G401.6 (cell line): ENCODE measurements around the gene DYNC1LI2.
"Not testable (repeated sequence)": the region's sequence is repeated elsewhere in the genome, so short reads cannot be mapped to it uniquely, and the experiment has no call there.

Experiments
- FAIRE-seq: peaks from 2 replicates; lab custom pipeline; 2012; peaks lifted over from hg19 to GRCh38; lab: Jason Lieb, UNC

Gene DYNC1LI2

DNA sequence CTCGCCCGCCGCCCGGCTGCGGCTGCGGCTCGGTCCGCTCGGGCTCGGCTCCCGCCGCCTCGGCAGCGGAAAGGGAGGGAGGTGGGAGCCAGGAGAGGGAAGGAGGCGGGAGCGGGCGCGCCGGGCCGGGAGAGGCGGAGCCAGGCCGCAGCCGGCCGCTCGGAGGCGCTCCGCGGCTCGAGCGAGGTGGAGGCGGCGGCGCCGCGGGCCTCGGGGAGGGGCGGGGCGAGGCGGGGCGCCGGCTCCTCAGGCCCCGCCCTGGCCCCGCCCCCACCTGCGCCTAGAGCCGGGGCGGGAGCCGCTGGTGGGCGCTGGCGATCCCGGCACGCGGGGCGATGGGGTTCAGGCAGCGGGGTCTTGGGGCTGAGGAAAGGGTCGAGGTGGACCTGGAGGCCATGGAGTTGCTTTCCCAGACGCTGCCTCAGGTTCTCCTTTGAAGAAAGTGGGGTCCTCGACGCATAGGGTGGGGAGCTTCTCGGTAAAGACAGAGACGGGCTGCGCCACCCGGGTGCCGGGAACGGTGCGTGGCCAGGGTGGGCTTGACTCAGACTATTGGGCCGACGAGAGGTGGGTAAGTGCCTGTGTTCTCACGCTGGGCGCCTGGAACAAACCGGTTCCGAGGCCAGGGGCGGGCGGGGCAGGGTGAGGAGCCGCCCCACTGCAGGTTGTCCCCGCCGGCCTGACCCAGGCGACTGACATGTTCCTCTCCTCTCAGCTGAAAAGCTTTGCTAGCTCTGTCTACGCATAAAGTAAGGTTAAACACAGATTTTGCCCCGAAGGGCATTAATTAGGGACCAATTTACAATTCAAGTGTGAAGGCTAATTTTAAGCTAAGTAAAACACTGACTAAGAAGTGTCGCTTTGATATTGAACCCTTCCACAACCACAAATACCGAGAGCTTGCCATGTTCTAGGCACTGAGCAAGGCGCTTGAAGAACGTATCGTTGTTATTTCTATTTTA is 54.5 kb downstream of the DYNC1LI2 start, which contains the start of gene CMTM4:
TSS of gene CMTM4 (minus strand) at position 75 of the 962 bp plus-strand sequence. CDS start 218 bp downstream, outside the sequence.
- FAIRE-seq: no peak

DNA sequence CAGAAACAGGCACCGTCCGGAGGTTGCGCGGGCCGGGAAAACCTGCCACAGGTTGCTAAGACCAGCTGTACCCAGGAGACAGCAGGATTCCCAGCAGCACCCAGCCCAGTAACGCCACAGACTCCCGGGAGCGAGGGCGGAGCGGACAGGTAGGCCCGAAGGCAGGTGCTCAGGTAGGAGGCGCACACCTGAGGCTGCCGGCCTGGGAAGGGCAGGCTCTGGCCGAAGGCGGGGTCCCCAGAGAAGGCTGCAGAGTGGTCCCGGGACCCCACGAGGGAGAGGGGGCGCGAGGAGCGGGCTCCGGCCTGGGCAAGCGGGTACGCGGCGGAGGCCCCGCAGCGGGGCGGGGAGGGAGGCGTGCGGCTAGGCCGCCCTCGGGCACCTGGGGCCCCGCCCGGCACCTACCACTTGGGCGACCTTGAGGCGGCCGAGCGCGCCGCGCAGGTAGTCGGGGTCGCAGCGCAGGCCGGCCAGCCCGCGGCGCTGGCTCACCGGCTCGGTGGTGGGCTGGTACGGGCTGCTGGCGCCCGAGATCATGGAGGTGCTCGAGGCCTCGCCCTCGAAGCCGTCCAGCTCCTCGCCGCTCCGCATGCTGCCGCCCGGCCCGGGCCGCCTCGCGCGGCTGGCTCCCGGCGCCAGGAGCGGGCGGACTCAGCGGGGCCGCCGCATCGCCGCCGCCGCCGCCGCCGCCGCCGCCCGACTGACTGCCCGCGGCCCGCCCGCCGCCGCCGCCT is 55.3 kb downstream of the DYNC1LI2 start:
- no peak for FAIRE-seq

DNA sequence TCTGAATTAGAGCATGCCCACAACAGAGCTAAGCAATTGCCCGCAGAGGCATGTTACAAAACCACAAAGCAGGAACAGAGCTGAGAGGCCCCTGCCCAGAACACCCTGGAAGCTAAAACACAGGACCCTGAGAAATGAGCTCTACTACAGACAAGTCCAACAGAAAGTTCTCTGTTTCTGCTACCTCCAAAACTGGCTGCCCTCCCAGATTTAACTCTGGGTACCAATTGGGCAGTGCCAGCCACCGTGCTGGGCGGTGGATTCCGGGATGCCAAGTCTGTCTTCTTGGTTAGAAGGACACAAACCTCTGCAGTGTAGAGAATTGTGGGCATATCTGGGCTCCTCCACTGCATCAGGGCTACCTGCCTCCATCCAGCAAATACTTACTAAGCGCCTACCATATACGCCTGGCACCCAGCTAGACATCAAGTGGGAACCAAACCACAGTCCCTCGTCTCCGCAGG is 55.9 kb downstream of the DYNC1LI2 start:
- no peak for FAIRE-seq

DNA sequence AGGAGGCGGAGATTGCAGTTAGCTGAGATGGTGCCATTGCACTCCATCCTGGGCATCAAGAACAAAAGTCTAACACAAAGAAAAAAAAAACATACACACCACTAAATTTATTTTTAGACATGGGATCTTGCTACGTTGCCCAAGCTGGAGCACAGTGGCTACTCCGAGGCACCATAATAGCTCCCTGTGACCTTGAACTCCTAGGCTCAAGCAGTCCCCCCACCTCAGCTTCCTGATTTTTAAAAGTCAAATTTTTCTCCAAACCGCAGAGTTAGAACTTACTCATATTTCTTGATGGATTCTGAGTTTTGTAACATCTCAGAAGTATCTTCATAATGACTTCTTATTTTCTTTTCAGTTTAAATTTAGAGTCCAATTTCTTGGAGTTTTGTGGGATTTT is 58.3 kb downstream of the DYNC1LI2 start:
- no peak for FAIRE-seq

DNA sequence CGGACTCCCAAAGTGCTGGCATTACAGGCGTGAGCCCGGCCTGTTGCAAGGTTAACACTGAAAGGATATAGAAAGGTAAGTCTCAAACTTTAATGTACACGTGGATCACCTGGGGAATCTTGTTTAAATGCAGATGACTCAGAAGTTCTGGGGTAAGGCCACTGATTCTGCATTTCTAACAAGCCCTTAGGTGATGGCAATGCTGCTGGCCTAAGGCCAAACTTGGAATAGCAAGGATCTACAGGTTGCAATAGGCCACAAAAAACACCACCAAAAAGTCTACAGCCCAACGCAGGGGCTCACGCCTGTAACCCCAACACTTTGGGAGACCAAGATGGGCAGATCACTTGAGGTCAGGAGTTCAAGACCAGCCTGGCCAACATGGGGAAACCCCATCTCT is 59.1 kb downstream of the DYNC1LI2 start:
- no peak for FAIRE-seq

DNA sequence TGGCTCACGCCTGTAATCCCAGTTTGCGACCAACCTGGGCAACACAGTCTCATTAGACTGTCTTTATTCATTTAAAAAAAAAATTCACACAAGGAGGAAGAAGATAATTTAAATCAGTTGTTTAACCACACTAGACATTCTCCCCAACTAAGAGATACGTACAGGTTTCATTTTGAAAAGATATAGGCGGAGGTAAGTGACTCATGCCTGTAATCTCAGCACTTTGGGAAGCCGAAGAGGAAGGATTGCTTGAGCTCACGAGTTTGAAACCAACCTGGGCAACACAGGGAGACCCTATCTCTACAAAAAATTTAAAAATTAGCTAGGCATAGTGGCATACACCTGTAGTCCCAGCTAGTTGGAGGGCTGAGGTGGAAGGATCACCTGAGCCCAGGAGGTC is 60.2 kb downstream of the DYNC1LI2 start:
- FAIRE-seq: no peak

DNA sequence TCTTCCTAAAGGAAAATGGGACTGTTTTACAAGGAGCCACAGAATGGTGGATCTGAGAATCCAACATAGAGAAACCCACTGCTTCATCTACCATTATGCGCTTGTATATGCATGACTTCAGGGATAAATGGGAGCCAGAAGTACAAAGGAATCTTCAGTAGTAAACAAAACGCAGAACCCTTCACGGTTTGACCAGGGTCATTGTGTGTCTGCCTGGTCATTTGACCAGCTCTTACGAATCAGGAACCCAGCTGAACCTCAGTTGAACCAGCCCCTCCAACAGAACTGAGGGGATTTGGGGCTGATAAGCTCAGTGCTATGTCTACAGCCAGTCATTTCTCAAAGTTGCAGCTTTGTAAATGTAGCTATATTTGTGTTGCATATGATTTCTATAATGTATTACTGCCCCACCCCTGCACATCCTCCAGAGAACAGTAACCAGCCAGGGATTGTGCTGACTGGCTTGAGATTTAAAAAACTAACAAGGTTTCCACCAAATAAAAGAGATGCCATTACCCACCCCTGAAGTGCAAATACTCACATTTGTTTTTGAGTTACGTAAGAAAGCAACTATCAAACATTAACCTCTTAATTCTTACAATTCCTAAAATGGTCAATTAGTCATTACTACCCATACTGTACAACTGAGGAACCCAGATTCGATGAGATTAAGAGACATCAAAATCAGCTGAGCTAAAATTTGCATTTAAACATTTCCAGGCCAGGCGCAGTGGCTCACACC is 61.1 kb downstream of the DYNC1LI2 start:
- FAIRE-seq: no peak

DNA sequence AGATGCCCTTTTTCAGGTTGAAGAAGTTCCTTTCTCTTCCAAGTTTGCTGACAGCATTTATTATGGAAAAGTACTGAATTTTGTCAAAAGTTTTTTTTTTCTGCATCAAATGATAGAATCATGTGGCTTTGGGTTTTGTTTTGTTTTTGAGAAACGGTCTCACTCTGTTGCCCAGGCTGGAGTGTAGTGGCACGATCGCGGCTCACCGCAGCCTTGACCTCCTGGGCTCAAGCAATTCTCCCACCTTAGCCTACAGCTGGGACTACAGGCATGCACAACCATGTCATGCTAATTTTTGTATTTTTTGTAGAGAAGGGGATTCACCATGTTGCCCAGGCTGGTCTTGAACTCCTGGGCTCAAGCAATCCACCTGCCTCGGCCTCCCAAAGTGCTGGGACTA is 62.1 kb downstream of the DYNC1LI2 start:
- FAIRE-seq: no peak

DNA sequence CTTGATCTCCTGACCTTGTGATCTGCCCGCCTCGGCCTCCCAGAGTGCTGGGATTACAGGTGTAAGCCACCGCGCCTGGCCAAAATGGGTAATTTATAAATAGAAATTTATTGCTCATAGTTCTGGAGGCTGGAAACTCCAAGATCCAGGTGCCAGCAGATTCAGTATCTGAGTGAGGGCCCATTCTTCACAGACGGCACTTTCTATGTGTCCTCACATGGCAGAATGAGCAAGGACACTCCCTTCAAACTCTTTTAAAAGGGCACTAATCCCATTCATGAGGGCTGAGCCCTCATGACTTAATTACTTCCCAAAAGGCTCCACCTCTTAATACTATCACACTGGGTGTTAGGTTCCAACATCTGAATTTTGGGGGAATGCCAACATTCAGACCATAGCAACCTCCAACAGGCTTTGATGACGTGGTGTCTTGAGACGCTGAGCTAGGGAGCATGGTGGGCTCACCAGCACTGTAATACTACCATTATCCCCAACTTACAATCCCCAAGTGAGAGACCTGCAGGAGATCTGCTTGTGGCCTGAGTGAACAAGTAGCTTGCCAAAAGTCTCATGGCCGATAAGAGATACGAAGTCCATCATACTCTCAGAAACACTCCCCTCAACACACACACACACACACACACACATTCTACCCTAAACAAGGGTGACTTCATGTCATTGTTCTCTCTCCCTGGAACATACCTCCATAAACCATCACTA is 63.3 kb downstream of the DYNC1LI2 start:
- no peak for FAIRE-seq

DNA sequence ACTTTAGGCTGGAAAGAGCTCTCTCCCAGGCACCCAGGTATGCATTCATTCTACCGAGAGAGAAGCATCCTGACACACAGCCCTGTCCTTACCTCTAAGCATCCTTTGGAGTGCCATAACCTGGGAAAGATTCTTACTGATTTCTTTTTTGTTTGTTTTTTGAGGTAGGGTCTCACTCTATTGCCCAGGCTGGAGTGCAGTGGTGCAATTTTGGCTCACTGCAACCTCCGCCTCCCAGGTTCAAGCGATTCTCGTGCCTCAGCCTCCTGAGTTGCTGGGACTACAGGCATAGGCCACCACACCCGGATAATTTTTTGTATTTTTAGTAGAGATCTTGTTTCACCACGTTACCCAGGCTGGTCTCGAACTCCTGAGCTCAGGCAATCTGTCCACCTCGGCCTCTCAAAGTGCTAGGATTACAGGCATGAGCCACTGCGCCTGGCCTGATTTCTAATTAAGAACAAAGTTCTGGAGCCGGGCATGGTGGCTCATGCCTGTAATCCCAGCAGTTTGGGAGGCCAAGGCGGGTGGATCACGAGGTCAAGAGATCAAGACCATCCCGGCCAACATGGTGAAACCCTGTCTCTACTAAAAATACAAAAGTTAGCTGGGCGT is 65.8 kb downstream of the DYNC1LI2 start:
- FAIRE-seq: not testable (repeated sequence)

DNA sequence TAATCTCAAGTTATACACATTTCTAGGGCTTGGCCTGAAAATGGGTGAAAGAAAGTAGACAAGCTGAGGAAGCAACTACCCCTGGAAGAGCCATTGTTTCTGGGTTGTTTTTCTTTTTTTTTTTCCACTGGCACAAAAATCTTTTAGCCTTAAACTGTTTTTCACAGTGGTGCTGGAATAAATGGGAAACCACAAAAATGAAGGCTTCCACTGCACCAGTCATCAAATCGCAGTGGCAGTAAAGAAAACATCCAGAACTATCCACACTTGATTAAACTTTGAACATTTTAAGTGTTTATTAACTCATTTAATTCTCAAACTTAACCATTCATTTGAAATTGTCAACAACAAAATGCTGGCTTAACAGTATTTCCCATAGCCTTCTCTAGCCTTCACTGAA is 69.1 kb downstream of the DYNC1LI2 start:
- no peak for FAIRE-seq

DNA sequence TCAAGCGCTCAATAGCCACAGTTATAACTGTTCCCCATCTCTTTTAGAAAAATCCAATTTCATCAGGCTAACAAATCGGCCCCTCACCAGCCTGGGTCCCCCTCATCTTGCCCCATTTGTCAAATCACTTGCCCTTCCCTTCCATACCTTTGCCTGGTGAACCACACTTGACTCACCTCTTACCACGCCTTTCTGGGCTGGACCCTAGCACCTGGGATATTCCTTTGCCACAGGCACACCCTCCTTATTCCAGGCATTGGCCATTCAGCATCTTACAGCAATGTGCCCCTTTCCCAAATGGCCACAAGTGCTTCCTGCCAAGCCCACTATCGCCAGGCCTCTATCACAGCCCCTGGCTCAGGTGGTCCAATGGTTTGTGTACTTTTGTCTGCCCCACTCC is 69.7 kb downstream of the DYNC1LI2 start:
- no peak for FAIRE-seq

DNA sequence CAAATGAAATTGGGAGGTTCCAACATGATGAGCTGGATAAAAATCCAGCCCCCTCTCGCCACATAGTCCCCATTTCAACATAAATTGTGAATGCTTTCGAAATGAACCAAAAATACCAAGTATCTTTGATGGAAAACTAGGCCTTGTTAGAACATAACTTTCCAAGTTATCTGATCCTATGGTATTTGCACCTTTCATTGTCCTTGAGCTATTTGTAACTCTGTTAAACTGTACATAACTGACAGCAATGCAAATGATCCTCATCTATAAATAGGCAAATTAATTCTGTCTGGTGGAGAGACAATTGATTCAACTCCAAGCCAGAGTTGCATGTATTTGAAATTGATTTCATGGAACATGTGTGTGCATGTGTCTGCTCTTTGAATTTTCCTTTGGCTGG is 73.1 kb downstream of the DYNC1LI2 start:
- no peak for FAIRE-seq

DNA sequence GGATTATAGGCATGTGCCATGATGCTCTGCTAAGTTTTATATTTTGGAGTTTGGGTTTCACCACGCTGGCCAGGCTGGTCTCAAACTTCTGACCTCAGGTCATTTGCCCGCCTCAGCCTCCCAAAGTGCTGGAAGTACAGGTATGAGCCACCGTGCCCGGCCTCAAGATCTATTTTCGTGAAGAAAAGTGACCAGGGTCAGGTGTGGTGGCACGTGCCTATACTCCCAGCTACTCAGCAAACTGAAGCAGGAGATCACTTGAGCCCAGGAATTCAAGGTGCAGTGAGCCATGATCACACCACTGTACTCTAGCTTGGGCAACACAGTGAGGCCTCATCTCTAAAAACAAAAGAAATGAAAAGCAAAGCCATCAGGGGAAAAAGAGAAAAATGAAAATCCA is 73.6 kb downstream of the DYNC1LI2 start:
- FAIRE-seq: no peak

DNA sequence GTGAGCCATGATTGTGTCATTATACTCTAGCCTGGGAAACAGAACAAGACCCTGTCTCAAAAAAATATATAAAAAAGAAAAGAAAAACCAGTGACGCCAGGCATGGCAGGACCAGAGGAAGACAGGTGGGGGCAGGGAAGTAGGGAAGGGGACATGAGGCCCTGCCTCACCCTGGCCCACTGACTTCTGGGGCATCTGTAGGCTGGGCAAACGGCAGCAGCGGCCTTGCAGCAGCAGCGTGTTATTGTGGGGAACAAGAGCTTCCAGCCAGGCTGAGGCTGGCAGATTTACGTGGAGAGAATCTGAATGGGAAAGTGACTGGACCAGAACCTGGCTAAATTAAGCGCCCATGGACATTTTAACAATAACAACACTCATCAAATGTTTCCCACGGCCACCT is 74.2 kb downstream of the DYNC1LI2 start:
- FAIRE-seq: no peak

DNA sequence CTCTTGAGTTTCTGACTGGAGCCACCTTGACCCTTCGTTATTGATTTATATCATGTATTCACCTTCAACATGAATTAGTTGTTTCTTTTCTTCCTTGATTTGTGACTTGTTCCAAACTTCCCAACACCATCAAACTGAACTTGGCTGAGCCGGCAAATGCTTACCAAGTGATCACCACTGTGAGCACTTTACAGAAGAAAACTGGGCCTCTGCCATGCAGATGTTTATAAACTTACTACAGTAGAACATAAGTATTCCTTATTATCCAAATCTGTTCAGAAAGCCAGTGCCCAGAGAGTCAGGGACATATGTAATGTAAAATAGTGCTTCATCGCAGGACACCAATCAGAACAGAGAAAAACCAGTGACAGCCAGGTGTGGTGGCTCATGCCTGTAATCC is 74.8 kb downstream of the DYNC1LI2 start:
- no peak for FAIRE-seq

DNA sequence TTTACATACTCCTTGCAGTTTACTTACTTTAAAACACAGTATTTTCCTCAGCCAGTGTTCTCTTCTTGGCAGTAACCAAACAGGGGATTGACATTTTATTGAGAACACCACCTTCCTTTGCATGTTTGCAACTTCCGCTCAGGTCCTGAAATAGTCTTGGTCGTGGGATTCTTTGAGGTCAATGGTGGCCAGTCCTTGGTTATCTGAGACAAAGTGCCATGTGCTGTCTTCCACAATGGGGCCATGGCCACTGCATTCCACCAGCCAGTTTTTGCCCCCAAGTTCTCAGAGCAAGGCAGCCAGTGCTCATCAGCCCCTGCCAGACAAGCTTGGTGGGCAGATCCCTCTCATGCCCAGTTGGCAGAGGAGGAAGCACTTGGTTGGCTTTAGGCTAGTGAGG is 77.7 kb downstream of the DYNC1LI2 start:
- no peak for FAIRE-seq
